ENCODE results near the gene MCOLN1. TPM values are rescaled to one million over a fixed set of nuclear protein-coding genes. Genes with fewer than 3 reads are reported as not detected.

The MCOLN1 gene
- total RNA-seq, 1 donor from 2014 or later: 39.8 TPM

DNA sequence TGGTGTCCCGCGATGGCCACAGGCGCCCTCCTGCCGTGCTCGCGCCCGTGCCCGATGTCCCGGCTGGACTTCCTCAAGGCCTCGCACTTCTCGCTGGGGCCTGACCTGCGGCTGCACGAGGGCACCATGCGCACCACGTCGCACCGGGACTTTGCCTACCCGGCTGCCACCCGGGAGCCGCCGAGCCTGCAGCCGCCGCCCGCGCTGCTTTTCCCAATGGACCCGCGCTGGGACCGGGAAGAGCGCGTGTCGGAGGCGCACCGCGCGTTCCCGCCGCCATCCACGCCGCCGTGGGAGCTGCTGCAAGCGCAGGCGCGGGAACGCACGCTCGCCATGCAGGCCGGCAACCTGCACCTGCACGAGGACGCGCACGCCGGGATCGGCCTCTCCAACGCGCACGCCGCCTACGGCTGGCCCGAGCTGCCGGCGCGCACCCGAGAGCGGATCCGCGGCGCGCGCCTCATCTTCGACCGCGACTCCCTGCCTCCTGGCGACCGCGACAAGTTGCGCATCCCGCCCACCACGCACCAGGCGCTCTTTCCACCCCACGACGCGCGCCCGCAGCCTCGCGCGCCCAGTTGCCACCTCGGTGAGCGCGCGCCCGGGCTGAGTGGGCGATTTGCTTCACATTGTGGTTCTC, 21.5 kb upstream of the MCOLN1 start:
- DNase-seq: peak; percentile 88
- Mint-ChIP-seq H3K4me1 (ENCODE audit: low read depth, unreplicated experiment) (no peaks in the 10 kb centered on the region), H3K27me3 (ENCODE audit: unreplicated experiment) (peaks cover 6% of the 10 kb centered on the region), H3K4me3 (ENCODE audit: unreplicated experiment) (peak overlapping the region; percentile 68), H3K9me3 (ENCODE audit: unreplicated experiment) (no peaks in the 10 kb centered on the region), H3K27ac (ENCODE audit: unreplicated experiment) (no peak overlapping the region), H3K36me3 (ENCODE audit: unreplicated experiment) (no peaks in the 10 kb centered on the region)
- peak; percentile 15 for TF ChIP-seq CTCF (IDR thresholded peaks at IDR 0.05; ENCODE audit: partially characterized antibody, unreplicated experiment)

GRCh38 chr19:7502552-7502951, 19.9 kb upstream of the MCOLN1 start:
- no peak overlapping the region for H3K4me3 Mint-ChIP-seq (ENCODE audit: unreplicated experiment)
- TF ChIP-seq CTCF (IDR thresholded peaks at IDR 0.05; ENCODE audit: partially characterized antibody, unreplicated experiment): no peak

GRCh38 chr19:7504684-7505083, 17.7 kb upstream of the MCOLN1 start:
- peaks cover 6% of the 10 kb centered on the region for H3K27me3 Mint-ChIP-seq (ENCODE audit: unreplicated experiment)
- no peaks in the 10 kb centered on the region for H3K36me3 Mint-ChIP-seq (ENCODE audit: unreplicated experiment)
- no peak overlapping the region for H3K27ac Mint-ChIP-seq (ENCODE audit: unreplicated experiment)
- no peaks in the 10 kb centered on the region for H3K9me3 Mint-ChIP-seq (ENCODE audit: unreplicated experiment)
- H3K4me1 Mint-ChIP-seq (ENCODE audit: low read depth, unreplicated experiment): no peaks in the 10 kb centered on the region
- DNase-seq: no peak
- TF ChIP-seq CTCF (IDR thresholded peaks at IDR 0.05; ENCODE audit: partially characterized antibody, unreplicated experiment): no peak
- H3K4me3 Mint-ChIP-seq (ENCODE audit: unreplicated experiment): no peak overlapping the region

More at GRCh38 chr19:7502552-7502951, 19.9 kb upstream of the MCOLN1 start:
- H3K27ac Mint-ChIP-seq (ENCODE audit: unreplicated experiment): no peak overlapping the region
- H3K9me3 Mint-ChIP-seq (ENCODE audit: unreplicated experiment): no peaks in the 10 kb centered on the region
- H3K4me1 Mint-ChIP-seq (ENCODE audit: low read depth, unreplicated experiment): no peaks in the 10 kb centered on the region
- peaks cover 6% of the 10 kb centered on the region for H3K27me3 Mint-ChIP-seq (ENCODE audit: unreplicated experiment)
- no peak for DNase-seq
- no peaks in the 10 kb centered on the region for H3K36me3 Mint-ChIP-seq (ENCODE audit: unreplicated experiment)

DNA sequence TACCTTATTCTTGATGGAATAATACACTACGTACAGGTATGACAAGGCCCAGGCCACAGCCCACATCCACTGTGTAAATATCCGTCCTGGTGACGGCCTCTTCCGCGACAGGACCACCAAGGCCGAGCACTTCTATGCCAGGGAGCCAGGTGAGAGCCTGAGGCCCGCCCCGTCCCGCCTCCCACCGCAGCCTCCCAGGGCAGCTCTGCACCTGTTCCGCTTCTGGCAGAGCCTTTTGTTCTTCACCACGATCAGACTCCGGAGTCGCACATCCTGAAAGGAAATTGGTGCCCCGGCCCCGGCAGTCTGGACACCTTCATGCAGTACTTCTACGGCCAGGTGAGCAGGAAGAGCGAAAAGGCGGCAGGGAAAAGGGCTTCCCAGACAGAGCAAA, 17.1 kb upstream of the MCOLN1 start:
- H3K36me3 Mint-ChIP-seq (ENCODE audit: unreplicated experiment): no peaks in the 10 kb centered on the region
- H3K4me1 Mint-ChIP-seq (ENCODE audit: low read depth, unreplicated experiment): no peaks in the 10 kb centered on the region
- no peaks in the 10 kb centered on the region for H3K9me3 Mint-ChIP-seq (ENCODE audit: unreplicated experiment)
- DNase-seq: no peak
- peaks cover 6% of the 10 kb centered on the region for H3K27me3 Mint-ChIP-seq (ENCODE audit: unreplicated experiment)
- no peak overlapping the region for H3K4me3 Mint-ChIP-seq (ENCODE audit: unreplicated experiment)
- no peak for TF ChIP-seq CTCF (IDR thresholded peaks at IDR 0.05; ENCODE audit: partially characterized antibody, unreplicated experiment)
- no peak overlapping the region for H3K27ac Mint-ChIP-seq (ENCODE audit: unreplicated experiment)

DNA sequence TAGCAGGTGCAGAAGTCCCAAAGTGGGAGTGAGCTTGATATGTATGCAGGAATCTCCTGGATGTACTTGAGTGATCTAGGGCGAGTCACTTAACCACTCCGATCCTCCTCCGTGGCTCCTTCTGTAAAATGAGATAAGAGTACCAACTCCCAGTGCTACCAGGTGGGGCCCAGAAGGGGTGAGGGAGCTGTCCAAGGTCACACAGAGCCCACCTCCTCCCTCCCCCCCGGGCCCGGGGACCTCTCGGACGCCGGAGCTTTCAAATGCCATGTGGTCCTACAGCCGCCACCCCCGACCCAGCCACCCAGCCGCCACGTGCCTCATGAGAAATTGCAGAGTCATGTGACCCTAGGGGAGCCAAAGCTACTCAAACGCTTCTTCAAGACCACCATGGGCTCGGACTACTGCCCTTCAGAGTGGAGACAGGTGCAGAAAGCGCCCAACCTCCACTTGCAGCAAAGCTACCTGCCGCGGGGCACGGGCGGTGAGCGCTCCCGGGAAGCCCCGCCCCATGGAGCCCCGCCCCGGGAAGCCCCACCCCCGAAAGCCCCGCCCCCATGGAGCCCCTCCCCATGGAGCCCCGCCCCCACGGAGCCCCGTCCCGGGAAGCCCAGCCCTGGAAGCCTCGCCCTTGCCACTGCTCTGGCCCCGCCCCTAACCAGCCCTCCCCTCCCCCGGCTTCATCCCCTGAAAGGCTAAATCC, 16.6 kb upstream of the MCOLN1 start:
- TF ChIP-seq CTCF (IDR thresholded peaks at IDR 0.05; ENCODE audit: partially characterized antibody, unreplicated experiment): no peak
- DNase-seq: peak; percentile 81
- H3K27me3 Mint-ChIP-seq (ENCODE audit: unreplicated experiment): peaks cover 6% of the 10 kb centered on the region
- no peaks in the 10 kb centered on the region for H3K36me3 Mint-ChIP-seq (ENCODE audit: unreplicated experiment)
- peak overlapping the region; percentile 7 for H3K4me3 Mint-ChIP-seq (ENCODE audit: unreplicated experiment)
- no peaks in the 10 kb centered on the region for H3K4me1 Mint-ChIP-seq (ENCODE audit: low read depth, unreplicated experiment)
- H3K27ac Mint-ChIP-seq (ENCODE audit: unreplicated experiment): no peak overlapping the region
- no peaks in the 10 kb centered on the region for H3K9me3 Mint-ChIP-seq (ENCODE audit: unreplicated experiment)

Data from glutamatergic neuron (in vitro differentiated cells).